ENCODE data around the gene LAT.

GRCh38 chr16:28987170-28987853 is 2.5 kb downstream of the LAT start:
- TF ChIP-seq SIN3A (IDR thresholded peaks at IDR 0.05; ENCODE audit: borderline replicate concordance, insufficient read depth, low read depth, low read length) (no peak), CTCF (IDR thresholded peaks at IDR 0.05) (no peak)
